KMS-11 (cell line): ENCODE results near the gene PDE1A.

Experiments
- H2AFZ ChIP-seq: fragments of 200-600 bp; sonication (generic); 2 replicates; pipeline ENCODE4 v1.6.1; 2016; ENCODE audit warnings: antibody characterized with exemption, mixed run types, low read depth
- H3K27ac ChIP-seq: fragments of 200-600 bp; sonication (generic); 2 replicates; pipeline ENCODE4 v1.6.1; 2016; ENCODE audit warnings: mild to moderate bottlenecking, mixed run types
- H3K27me3 ChIP-seq: fragments of 200-600 bp; sonication (generic); 2 replicates; pipeline ENCODE4 v1.6.1; 2017; ENCODE audit warnings: mild to moderate bottlenecking, low read depth, mixed run types, moderate library complexity; ENCODE audit not compliant: insufficient read depth
- H3K36me3 ChIP-seq: fragments of 200-600 bp; sonication (generic); 2 replicates; pipeline ENCODE4 v1.6.1; 2017; ENCODE audit warnings: mild to moderate bottlenecking, mixed run types; ENCODE audit not compliant: insufficient read depth
- H3K4me1 ChIP-seq: fragments of 200-600 bp; sonication (generic); 2 replicates; pipeline ENCODE4 v1.6.1; 2016; ENCODE audit warnings: mild to moderate bottlenecking, low read depth, mixed run types; ENCODE audit not compliant: poor library complexity, severe bottlenecking
- H3K4me2 ChIP-seq: fragments of 200-600 bp; sonication (generic); 2 replicates; pipeline ENCODE4 v1.7.0; 2016; ENCODE audit warnings: mild to moderate bottlenecking, mixed run types
- H3K4me3 ChIP-seq: fragments of 200-600 bp; sonication (generic); IDR thresholded peaks from 2 replicates; pipeline ENCODE4 v1.6.1; 2017; ENCODE audit warnings: low read depth, low read length, mixed read lengths; ENCODE audit not compliant: insufficient read depth
- H3K79me2 ChIP-seq: fragments of 200-600 bp; sonication (generic); 2 replicates; pipeline ENCODE4 v1.6.1; 2016; ENCODE audit warnings: low read depth, mixed run types; ENCODE audit not compliant: insufficient read depth
- H3K9ac ChIP-seq: fragments of 200-600 bp; sonication (generic); 2 replicates; pipeline ENCODE4 v1.6.1; 2016; ENCODE audit warnings: mild to moderate bottlenecking, mixed run types
- H4K20me1 ChIP-seq: fragments of 200-600 bp; sonication (generic); 2 replicates; pipeline ENCODE4 v1.6.1; 2016; ENCODE audit warnings: mild to moderate bottlenecking, mixed run types; ENCODE audit not compliant: insufficient read depth
- TF ChIP-seq, protein P1 (sequence below): fragments of 200-600 bp; sonication (generic); conservative IDR thresholded peaks from 2 replicates; pipeline ENCODE4 v1.6.1; 2017; ENCODE audit warnings: low read depth, mild to moderate bottlenecking, antibody characterized with exemption, low read length, moderate library complexity, mixed read lengths

PDE1A gene

DNA sequence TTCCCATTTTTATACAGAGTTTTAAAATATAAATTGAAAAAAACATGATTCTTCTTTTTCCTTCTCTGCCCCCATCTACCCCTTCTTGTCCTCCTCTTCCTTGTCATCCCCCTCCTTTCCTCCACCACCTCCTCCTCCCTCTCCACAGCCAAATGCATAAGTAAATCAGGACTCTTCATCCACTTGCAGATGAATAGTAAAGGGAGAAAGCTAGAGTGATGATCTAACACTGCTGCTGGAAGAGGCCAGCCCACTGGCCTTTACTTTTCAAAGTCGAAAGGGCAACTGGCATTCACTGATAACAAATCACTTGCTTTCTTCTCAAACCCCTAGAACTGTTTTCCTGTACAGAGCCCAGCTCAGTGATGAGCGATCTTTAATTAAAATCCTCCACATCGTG lies 205.8 kb downstream of the PDE1A start:
- no peaks in the 10 kb centered on the region for H3K4me1 ChIP-seq
- no peaks in the 10 kb centered on the region for H3K27me3 ChIP-seq
- H3K9ac ChIP-seq = no peak overlapping the region
- H2AFZ ChIP-seq = no peak overlapping the region
- no peaks in the 10 kb centered on the region for H3K79me2 ChIP-seq
- H3K4me2 ChIP-seq = no peak overlapping the region
- TF ChIP-seq, protein P1, sequence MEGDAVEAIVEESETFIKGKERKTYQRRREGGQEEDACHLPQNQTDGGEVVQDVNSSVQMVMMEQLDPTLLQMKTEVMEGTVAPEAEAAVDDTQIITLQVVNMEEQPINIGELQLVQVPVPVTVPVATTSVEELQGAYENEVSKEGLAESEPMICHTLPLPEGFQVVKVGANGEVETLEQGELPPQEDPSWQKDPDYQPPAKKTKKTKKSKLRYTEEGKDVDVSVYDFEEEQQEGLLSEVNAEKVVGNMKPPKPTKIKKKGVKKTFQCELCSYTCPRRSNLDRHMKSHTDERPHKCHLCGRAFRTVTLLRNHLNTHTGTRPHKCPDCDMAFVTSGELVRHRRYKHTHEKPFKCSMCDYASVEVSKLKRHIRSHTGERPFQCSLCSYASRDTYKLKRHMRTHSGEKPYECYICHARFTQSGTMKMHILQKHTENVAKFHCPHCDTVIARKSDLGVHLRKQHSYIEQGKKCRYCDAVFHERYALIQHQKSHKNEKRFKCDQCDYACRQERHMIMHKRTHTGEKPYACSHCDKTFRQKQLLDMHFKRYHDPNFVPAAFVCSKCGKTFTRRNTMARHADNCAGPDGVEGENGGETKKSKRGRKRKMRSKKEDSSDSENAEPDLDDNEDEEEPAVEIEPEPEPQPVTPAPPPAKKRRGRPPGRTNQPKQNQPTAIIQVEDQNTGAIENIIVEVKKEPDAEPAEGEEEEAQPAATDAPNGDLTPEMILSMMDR = no peak
- H3K27ac ChIP-seq = no peak overlapping the region
- no peak overlapping the region for H3K4me3 ChIP-seq
- no peaks in the 10 kb centered on the region for H3K36me3 ChIP-seq
- H4K20me1 ChIP-seq = no peaks in the 10 kb centered on the region

DNA sequence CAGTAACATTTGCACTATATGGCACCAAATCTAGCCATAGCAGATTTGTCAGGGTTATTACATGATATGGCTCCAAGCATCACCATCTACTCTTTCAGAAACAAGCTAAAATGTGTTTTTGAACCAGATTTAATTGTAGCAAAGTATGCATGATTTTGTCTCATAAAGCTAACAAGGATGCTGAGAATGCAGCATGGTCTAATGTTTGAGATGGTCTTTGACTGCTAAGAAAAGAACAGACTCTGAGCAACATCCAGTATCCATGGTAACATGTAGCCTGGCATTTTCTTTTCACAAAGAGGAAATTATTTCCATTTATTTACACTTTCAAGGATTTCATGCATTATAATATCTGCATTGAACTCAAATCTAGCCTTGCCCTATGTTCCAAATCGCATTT lies 206.5 kb downstream of the PDE1A start:
- Histone ChIP-seq H3K79me2 (no peaks in the 10 kb centered on the region), H3K27ac (no peak overlapping the region), H3K36me3 (no peaks in the 10 kb centered on the region), H3K4me1 (no peaks in the 10 kb centered on the region), H3K27me3 (no peaks in the 10 kb centered on the region), H3K4me3 (no peak overlapping the region), H3K4me2 (no peak overlapping the region), H3K9ac (no peak overlapping the region), H2AFZ (no peak overlapping the region), H4K20me1 (no peaks in the 10 kb centered on the region)
- TF ChIP-seq, protein P1 = no peak

DNA sequence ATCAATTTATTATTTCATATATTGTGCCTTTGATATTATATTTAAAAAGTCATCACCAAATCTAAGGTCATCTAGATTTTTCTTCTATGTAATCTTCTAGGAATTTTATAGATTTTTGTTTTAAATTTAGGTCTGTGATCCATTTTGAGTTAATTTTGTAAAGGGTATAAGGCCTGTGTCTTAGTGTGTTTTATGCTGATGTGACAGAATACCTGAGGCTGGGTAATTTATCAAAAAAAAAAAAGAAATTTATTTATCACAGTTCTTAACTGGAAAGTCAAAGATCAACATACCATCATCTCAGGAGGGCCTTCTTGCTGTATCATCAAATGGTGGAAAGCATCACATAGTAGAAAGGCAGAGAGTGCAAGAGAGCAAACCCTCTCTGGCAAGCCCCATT lies 216.2 kb downstream of the PDE1A start:
- Histone ChIP-seq H3K27me3 (no peaks in the 10 kb centered on the region), H3K9ac (no peak overlapping the region), H3K4me3 (no peak overlapping the region), H3K36me3 (no peaks in the 10 kb centered on the region), H3K4me1 (no peaks in the 10 kb centered on the region), H3K27ac (no peak overlapping the region), H4K20me1 (no peaks in the 10 kb centered on the region), H2AFZ (no peak overlapping the region), H3K79me2 (no peaks in the 10 kb centered on the region), H3K4me2 (no peak overlapping the region)
- TF ChIP-seq, protein P1 = no peak

DNA sequence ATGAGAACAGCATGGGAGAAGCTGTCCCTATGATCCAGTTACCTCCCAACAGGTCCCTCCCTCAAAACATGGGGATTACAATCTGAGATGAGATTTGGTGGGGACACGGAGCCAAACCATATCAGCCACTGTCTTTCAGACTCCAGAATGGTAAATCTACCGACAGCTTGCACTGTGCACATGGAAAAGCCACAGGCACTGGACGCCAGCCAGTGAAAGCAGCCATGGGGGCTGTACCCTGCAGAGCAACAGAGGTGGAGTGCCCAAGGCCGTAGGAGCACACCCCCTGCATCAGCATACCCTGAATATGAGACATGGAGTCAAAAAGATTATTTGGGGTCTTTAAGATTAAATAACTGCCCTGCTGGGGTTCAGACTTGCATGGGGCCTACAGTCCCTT lies 218.4 kb downstream of the PDE1A start:
- no peaks in the 10 kb centered on the region for H3K36me3 ChIP-seq
- H3K9ac ChIP-seq = no peak overlapping the region
- no peak overlapping the region for H3K4me3 ChIP-seq
- H2AFZ ChIP-seq = no peak overlapping the region
- no peaks in the 10 kb centered on the region for H3K79me2 ChIP-seq
- H3K27ac ChIP-seq = no peak overlapping the region
- no peaks in the 10 kb centered on the region for H3K4me1 ChIP-seq
- H4K20me1 ChIP-seq = no peaks in the 10 kb centered on the region
- no peak overlapping the region for H3K4me2 ChIP-seq
- TF ChIP-seq, protein P1 = no peak
- no peaks in the 10 kb centered on the region for H3K27me3 ChIP-seq
